Muscle layer of colon (tissue), 2 donors: ENCODE results near the gene IGF2.

ENCODE experiments used
- H3K27ac ChIP-seq: one replicate; pipeline ENCODE4 v1.7.0; 2013; ENCODE audit warnings: low read depth, mild to moderate bottlenecking, low read length, moderate library complexity
- H3K27me3 ChIP-seq, 2 donors: one replicate each; pipeline ENCODE4 v1.7.0; 2013; ENCODE audit warnings: low read length in 2 of 2, mild to moderate bottlenecking in 2 of 2; ENCODE audit not compliant: insufficient read depth in 2 of 2, control insufficient read depth in 1 of 2
- H3K36me3 ChIP-seq: one replicate; pipeline ENCODE4 v1.7.0; 2013; ENCODE audit warnings: mild to moderate bottlenecking, low read length; ENCODE audit not compliant: insufficient read depth
- H3K4me1 ChIP-seq: one replicate; pipeline ENCODE4 v1.7.0; 2013; ENCODE audit warnings: mild to moderate bottlenecking, low read length; ENCODE audit not compliant: insufficient read depth
- H3K4me3 ChIP-seq, 2 donors: one replicate each; pipeline ENCODE4 v1.7.0; 2013; ENCODE audit warnings: low read length in 2 of 2, low read depth in 1 of 2, mild to moderate bottlenecking in 1 of 2, moderate library complexity in 1 of 2
- H3K9ac ChIP-seq: one replicate; pipeline ENCODE4 v1.7.0; 2013; ENCODE audit warnings: low read length
- H3K9me3 ChIP-seq: one replicate; pipeline ENCODE4 v1.7.0; 2013; ENCODE audit warnings: mild to moderate bottlenecking, low read length
- donor health status: abdominal sarcoma.
- donor health status: Adenocarcinoma of cecum.

The IGF2 gene, protein sequence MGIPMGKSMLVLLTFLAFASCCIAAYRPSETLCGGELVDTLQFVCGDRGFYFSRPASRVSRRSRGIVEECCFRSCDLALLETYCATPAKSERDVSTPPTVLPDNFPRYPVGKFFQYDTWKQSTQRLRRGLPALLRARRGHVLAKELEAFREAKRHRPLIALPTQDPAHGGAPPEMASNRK

DNA sequence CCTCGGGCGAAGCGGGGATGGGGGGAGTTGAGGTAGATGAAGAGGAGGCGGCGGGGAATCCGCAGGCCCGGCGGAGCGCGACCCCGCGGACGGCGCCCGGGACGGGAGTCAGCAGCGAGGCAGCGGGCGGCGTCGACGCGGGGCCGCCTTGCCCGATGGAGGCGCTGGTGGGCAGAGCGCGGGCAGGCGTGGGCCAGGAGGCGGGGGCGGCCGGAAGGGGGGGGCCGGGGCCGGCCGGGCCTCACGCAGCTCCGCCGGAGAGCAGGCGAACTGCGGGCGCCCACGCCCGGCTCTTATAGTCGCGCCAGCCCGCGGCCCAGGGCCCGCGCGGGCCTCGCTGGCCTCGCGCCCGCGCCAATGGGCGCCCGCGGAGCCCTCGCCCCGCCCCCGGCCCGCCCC is at the start of gene IGF2:
Gene IGF2 (minus strand): TSS at position 267 of the 399 bp plus-strand sequence. CDS start 3,866 bp downstream, outside the sequence.
- peaks cover 34 to 90% of the 10 kb centered on the region in 2 donors for H3K27me3 ChIP-seq
- no peaks in the 10 kb centered on the region for H3K36me3 ChIP-seq
- H3K4me1 ChIP-seq, result peaks cover 4% of the 10 kb centered on the region
- no peaks in the 10 kb centered on the region for H3K9me3 ChIP-seq
- H3K4me3 ChIP-seq, result no peak within 1 kb of the TSS
- H3K9ac ChIP-seq, result no peak within 1 kb of the TSS
- no peak within 1 kb of the TSS for H3K27ac ChIP-seq

DNA sequence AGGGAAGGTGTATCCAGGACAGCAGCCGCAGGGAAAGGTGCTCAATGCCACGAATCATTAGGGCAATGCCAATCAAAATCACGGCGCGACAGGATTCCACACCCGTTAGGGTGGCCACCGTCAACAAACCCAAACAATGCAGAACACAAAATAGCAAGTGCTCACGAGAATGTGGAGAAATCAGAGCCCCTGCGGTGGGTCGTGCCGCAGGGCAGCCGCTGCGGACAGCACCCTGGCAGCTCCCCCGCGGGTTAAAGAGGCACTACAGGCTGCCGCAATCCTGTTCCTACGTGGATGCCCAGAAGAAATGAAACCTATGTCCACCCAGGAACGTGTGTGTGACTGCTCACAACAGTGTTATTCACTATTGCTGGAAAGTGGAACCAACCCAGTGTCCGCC is 49.6 kb upstream of the IGF2 start:
- H3K4me3 ChIP-seq, result no peak overlapping the region
- H3K9me3 ChIP-seq, result no peaks in the 10 kb centered on the region
- no peaks in the 10 kb centered on the region for H3K36me3 ChIP-seq
- no peaks in the 10 kb centered on the region for H3K4me1 ChIP-seq
- no peak overlapping the region for H3K9ac ChIP-seq
- H3K27ac ChIP-seq, result no peak overlapping the region
- peaks cover 4 to 26% of the 10 kb centered on the region in 2 donors for H3K27me3 ChIP-seq

DNA sequence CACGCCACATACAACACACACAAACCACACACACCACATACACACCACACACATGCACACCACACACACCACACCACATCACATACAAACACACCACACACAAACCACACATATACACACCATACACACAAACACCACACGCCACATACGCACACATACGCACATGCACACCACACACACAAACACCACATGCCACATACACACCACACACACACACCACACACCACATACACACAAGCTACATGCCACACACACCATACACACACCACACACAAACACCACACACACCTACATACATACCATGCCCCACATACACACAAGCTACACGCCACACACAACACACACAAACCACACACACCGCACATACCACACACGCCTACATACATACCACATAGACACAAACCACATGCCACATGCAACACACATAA is 48.1 kb upstream of the IGF2 start:
- Histone ChIP-seq H3K36me3 (no peaks in the 10 kb centered on the region), H3K27me3 (peaks cover 4 to 26% of the 10 kb centered on the region in 2 donors)

DNA sequence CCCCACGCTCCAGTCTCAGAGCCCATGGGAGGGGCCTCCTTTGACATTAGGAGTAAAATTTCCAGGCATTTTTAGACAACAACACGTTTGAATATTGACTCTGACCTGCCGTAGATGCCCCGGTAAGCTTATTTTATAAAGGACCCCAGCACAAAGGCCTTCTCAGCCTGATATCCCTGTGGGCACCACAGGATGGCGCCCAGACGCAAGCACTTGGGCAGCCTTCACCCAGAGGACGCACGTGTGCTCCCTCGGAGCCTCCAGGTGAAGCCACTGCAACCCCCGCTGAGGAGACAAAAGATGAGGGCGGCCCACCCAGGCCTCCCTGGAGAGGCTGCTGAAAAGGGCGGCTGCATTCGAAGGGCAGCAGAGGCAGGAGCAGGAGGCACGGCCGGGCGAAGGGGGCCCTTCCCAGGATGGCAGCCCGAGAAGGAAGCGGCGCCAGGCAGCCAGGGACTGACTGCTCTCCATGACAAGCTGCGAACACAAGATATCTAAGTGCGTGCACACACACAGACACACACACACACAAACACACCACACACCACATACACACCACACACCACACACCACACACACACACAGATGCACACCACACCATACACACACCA is 47.6 kb upstream of the IGF2 start:
- Histone ChIP-seq H3K27me3 (peaks cover 4 to 23% of the 10 kb centered on the region in 2 donors), H3K4me1 (no peaks in the 10 kb centered on the region), H3K27ac (no peak overlapping the region), H3K4me3 (no peak overlapping the region), H3K9ac (no peak overlapping the region), H3K9me3 (no peaks in the 10 kb centered on the region), H3K36me3 (no peaks in the 10 kb centered on the region)

More for the DNA sequence above, 48.1 kb upstream of the IGF2 start:
- Histone ChIP-seq H3K4me3 (no peak overlapping the region), H3K9me3 (no peaks in the 10 kb centered on the region), H3K4me1 (no peaks in the 10 kb centered on the region), H3K27ac (no peak overlapping the region), H3K9ac (no peak overlapping the region)

DNA sequence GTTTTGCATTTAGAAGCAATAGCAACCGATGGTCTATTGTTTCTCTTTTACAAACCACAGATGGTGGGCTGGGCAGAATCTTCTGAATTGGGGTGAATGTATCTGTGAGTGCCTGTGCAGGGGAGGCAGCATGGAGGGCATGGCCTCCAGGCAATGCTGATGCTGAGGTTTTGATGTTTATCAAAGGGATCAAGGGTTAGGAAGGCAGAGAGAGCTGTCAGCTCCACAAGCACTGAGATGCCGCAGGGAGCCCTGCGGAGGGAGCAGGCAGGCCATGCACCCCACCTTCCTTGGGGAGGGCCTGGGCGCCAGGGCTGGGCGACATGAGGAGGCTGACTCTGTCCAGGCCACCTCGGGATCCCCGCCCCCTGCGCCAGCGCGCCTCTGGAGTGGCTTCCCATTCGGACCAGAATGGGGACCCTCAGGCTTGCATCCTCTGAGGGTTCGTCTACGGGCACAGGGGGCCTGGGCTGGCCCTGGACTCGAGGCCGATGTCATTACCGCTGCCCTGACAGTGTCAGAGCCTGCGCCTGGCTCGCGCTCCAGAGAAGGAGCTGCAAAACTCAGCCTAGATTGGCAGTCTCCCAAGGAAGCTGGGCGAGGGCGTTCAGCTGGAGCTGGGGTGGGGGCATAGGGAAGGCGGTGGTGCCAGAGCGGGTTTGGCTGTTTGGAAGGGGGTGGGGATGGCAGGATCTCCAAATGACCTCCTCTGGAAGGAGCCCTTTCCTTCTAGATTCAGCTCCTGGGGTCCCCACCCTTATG is 46.3 kb upstream of the IGF2 start:
- Histone ChIP-seq H3K36me3 (no peaks in the 10 kb centered on the region), H3K4me3 (no peak overlapping the region), H3K27ac (no peak overlapping the region), H3K9ac (no peak overlapping the region), H3K27me3 (peaks cover 4 to 18% of the 10 kb centered on the region in 2 donors), H3K9me3 (no peaks in the 10 kb centered on the region), H3K4me1 (no peaks in the 10 kb centered on the region)

DNA sequence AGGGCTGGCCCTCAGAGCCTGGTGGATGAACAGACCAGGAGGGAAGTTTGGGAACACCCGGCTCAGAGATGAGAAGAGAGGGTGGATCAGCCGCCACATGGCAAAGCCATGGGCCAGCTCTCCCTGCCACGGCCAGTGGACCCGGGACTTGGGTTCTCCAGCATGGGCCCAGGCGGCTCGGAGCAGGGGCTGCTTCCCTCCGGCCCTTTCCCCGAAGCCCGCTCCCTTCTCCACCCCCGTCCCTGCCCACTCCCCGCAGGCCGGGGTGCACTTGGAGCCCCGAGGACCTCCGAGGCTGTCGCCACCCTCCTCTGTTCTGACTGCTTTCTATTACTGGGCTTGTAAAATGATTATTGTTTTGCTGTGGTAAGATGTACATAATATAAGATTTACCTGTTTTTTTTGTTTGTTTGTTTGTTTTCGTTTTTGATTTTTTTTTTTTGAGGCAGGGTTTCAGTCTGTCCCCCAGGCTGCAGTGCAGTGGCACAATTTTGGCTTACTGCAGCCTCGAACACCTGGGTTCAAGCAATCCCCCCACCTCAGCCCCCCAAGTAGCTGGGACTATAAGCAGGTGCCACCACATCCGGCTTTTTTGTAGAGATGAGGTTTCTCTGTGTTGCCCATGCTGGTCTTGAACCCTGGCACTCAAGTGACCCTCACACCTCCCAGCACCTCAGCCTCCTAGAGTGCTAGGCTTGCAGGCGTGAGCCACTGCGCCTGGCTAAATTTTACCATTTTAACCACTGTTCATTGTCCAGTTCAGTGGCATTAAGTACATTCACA is 43.7 kb upstream of the IGF2 start:
- Histone ChIP-seq H3K27me3 (peaks cover 4 to 17% of the 10 kb centered on the region in 2 donors), H3K9ac (no peak overlapping the region), H3K36me3 (no peaks in the 10 kb centered on the region), H3K4me3 (no peak overlapping the region), H3K9me3 (no peaks in the 10 kb centered on the region), H3K27ac (no peak overlapping the region), H3K4me1 (no peaks in the 10 kb centered on the region)

DNA sequence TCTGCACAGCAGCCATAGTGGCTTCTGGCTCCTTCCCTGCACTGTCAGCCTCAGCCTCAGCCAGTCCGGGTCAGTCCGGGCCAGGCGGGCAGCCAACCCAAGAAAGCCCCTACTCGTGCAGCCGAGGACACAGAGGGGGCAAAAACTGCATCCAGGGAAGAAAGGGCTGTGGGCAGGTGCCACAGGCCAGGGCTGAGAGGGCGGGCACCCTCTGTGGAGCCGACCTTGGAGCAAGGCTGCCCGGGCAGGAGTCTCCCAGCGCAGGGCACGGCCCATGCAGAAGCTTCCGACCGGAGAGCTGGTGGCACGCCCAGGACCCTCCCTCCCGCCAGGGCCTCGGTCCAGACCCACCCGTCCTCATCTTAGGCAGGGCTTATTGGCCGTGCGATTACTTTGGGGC is 42.9 kb upstream of the IGF2 start:
- Histone ChIP-seq H3K36me3 (no peaks in the 10 kb centered on the region), H3K9ac (no peak overlapping the region), H3K27me3 (peaks cover 4 to 17% of the 10 kb centered on the region in 2 donors), H3K9me3 (no peaks in the 10 kb centered on the region), H3K4me1 (no peaks in the 10 kb centered on the region), H3K27ac (no peak overlapping the region), H3K4me3 (no peak overlapping the region)

DNA sequence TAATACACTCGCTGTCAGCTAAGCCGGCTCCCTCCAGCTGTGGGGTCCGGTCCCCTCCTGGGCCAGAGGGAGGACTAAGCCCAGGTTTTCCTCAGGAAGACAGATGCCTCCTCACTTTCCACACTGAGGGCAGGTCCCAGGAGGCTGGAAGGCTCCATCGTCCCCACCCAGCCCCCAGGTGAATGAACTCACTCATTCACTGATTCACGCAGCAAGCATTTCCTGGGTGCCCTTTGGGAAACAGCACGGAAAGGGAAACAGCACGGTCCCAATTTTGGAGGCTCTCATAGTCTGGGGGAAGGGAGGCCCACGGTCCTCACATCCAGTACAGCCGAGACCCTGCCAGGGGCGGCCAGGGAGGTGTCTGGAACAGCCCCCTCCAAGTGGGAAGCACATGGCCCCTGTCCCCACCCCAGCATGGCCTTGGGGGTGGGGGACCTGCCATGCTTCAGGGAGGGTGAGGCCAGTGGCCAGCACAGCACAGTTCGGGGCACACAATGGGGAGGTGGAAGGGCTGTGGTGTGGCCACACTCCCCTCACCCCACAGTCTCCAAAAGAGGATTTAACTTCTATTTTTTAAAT is 41.7 kb upstream of the IGF2 start:
- Histone ChIP-seq H3K4me1 (no peaks in the 10 kb centered on the region), H3K4me3 (no peak overlapping the region), H3K9ac (no peak overlapping the region), H3K27ac (no peak overlapping the region), H3K9me3 (no peaks in the 10 kb centered on the region), H3K27me3 (peaks cover 0 to 6% of the 10 kb centered on the region in 2 donors), H3K36me3 (no peaks in the 10 kb centered on the region)

DNA sequence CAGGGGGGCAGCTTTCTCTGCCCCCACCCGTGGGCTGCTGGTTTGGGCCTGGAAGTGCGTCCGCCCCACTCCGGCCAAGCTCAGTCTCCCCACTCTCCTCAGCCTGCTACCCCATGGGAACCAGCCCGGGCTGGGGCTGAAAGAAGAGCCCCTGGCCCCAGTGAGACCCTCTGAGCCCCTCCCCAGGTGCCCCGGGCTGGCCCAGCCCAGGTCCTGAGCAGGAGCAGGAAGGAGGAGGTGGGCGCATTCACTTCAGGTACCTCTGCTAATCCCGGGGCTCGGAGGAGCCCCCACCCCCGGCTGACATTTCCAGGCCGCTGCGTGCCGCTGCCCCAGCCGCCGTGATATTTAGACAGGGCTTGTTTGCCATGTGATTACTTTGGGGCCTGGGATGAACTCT is 41.2 kb upstream of the IGF2 start:
- H3K27ac ChIP-seq, result no peak overlapping the region
- no peaks in the 10 kb centered on the region for H3K9me3 ChIP-seq
- H3K36me3 ChIP-seq, result no peaks in the 10 kb centered on the region
- H3K4me1 ChIP-seq, result no peaks in the 10 kb centered on the region
- H3K9ac ChIP-seq, result no peak overlapping the region
- H3K27me3 ChIP-seq, result peaks cover 0 to 3% of the 10 kb centered on the region in 2 donors
- no peak overlapping the region for H3K4me3 ChIP-seq

DNA sequence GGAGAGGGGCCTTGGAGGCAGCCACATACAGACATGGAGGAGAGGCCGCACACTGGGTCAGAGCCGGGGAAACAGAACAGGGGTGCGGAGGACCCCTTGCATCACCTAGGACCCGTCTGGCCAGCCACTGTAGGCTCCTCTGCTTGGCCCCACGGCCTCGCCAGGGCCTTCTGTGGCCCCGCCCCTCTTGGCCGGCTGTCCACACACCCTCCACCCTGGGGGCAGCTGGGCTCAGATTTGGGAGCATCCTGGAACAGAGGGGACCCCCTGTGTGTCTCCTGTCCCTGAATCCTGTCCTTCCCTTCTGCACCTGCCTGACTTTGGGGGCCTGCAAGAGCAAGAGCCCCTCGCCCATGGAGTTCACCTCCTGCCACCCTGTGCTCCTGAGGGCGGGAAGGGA is 40.3 kb upstream of the IGF2 start:
- no peak overlapping the region for H3K9ac ChIP-seq
- no peaks in the 10 kb centered on the region for H3K9me3 ChIP-seq
- no peaks in the 10 kb centered on the region for H3K36me3 ChIP-seq
- no peak overlapping the region for H3K27ac ChIP-seq
- no peaks in the 10 kb centered on the region for H3K4me1 ChIP-seq
- H3K27me3 ChIP-seq, result peaks cover 0 to 4% of the 10 kb centered on the region in 2 donors
- H3K4me3 ChIP-seq, result no peak overlapping the region
